Left renal pelvis (tissue), 4 donors: ENCODE results near the gene AKR7A3. TPM values are rescaled to one million over a fixed set of nuclear protein-coding genes. Genes with fewer than 3 reads are reported as not detected.
"Not testable (repeated sequence)": the region's sequence is repeated elsewhere in the genome, so short reads cannot be mapped to it uniquely, and the experiment has no call there.

ENCODE experiments used
- DNase-seq, 4 donors: peaks; one replicate each; pipeline ENCODE4 v3.0.0-alpha.2; 2013; ENCODE audit warnings: low read depth in 4 of 4, low spot score in 3 of 4
- polyA plus RNA-seq, 4 donors: library from polyadenylated mRNA; unstranded; fragments of 120-200 nt; gene quantifications; one replicate each; pipeline ENCODE4 v1.2.1, GENCODE V29; 2013; ENCODE audit not compliant: insufficient read length in 4 of 4

Gene AKR7A3
- 1 to 10 TPM in 2 of 4 donors, under 1 TPM in 2; 0.75 to 3.6 (median 1.2) TPM for polyA plus RNA-seq

GRCh38 chr1:19288324-19289241 is at the start of gene AKR7A3:
AKR7A3 (minus strand) TSS chr1:19288770; CDS start chr1:19288709, 61 bp downstream.
- not testable (repeated sequence) for DNase-seq

GRCh38 chr1:19338323-19338762 is 49.8 kb upstream of the AKR7A3 start:
- DNase-seq = no peak

- DNase-seq = no peak
These were observed 48.7 kb upstream of the AKR7A3 start for GRCh38 chr1:19337289-19337688.

GRCh38 chr1:19336543-19336942 is 48.0 kb upstream of the AKR7A3 start:
- DNase-seq = no peak

GRCh38 chr1:19333587-19334354 is 45.2 kb upstream of the AKR7A3 start:
- DNase-seq = no peak

GRCh38 chr1:19332832-19333231 is 44.3 kb upstream of the AKR7A3 start:
- no peak for DNase-seq

- no peak for DNase-seq
These were observed 42.8 kb upstream of the AKR7A3 start for GRCh38 chr1:19331262-19331878.

- DNase-seq = no peak
These were observed 42.0 kb upstream of the AKR7A3 start for GRCh38 chr1:19330449-19331135.

GRCh38 chr1:19329611-19330010 is 41.0 kb upstream of the AKR7A3 start:
- no peak for DNase-seq

- no peak for DNase-seq
These were observed 40.6 kb upstream of the AKR7A3 start for GRCh38 chr1:19329188-19329587.

GRCh38 chr1:19328486-19328885 is 39.9 kb upstream of the AKR7A3 start:
- DNase-seq = no peak

GRCh38 chr1:19327736-19328135 is 39.2 kb upstream of the AKR7A3 start:
- no peak for DNase-seq

GRCh38 chr1:19327301-19327700 is 38.7 kb upstream of the AKR7A3 start:
- DNase-seq = no peak

- no peak for DNase-seq
These were observed 38.1 kb upstream of the AKR7A3 start for GRCh38 chr1:19326748-19327065.

GRCh38 chr1:19325958-19326747 is 37.6 kb upstream of the AKR7A3 start:
- DNase-seq = no peak

GRCh38 chr1:19325368-19325957 is 36.9 kb upstream of the AKR7A3 start:
- no peak for DNase-seq

GRCh38 chr1:19324665-19324990 is 36.1 kb upstream of the AKR7A3 start:
- no peak for DNase-seq

- DNase-seq = no peak
These were observed 35.6 kb upstream of the AKR7A3 start for GRCh38 chr1:19323987-19324664.

GRCh38 chr1:19322481-19322880 is 33.9 kb upstream of the AKR7A3 start:
- DNase-seq = no peak
